Smooth muscle cell of the brain vasculature (primary cell): ENCODE measurements around the gene TMEM117.
"Not testable (repeated sequence)": the region's sequence is repeated elsewhere in the genome, so short reads cannot be mapped to it uniquely, and the experiment has no call there.

ENCODE experiments used
- DNase-seq: peaks from one replicate; pipeline ENCODE4 v3.0.0-alpha.2; 2012; ENCODE audit warnings: low read depth, low spot score

TMEM117 gene

DNA sequence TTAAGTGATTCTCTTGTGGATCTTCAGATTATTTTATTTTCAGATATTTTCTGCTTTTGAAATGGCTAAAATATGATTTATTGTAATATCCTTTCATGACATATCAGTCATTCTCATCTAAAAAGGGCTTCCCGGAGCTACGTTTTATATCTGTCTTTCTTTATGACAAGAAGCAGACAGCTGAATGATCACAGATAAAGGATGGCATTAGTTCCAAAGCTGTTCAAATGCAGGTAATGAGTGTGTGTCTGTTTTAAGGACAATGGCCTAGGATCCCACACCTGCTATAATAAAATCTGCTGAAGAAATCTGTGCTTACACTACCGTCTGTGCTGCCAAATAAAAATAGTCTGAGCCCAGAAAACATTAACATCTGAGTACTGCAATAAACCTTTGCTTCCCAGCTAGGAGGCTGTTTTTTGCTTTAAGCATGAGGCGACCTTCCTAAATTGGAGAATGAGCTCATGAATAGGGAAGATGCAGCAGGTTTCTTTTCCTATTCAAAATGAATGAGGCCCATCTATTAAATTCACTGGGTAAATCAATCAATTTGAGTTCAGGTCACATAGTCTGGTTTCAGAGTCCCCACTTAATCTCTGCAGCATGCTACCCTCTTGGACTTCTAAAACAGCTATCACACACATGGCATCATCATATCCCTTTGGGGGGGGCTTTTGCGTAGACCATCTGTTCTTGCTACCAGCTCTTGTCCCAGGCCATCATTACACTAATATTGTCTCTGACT is 541.7 kb downstream of the TMEM117 start:
- no peak for DNase-seq

DNA sequence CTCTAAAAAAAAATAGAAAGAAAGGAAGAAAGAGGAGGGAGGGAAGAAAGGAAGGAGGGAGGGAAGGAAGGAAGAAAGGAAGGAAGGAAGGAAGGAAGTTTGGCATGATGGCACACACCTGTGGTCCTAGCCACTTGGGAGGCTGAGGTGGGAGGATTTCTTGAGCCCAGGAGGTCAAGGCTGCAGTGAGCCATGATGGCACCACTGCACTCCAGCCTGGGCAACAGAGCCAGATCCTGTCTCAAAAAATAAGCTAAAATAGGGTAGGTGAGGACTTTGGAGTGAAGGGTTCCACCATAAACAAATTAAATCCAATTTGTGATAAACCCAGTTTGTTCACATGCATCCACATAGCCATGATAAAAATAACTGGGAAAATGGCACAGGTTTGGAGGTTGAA is 543.2 kb downstream of the TMEM117 start:
- not testable (repeated sequence) for DNase-seq

DNA sequence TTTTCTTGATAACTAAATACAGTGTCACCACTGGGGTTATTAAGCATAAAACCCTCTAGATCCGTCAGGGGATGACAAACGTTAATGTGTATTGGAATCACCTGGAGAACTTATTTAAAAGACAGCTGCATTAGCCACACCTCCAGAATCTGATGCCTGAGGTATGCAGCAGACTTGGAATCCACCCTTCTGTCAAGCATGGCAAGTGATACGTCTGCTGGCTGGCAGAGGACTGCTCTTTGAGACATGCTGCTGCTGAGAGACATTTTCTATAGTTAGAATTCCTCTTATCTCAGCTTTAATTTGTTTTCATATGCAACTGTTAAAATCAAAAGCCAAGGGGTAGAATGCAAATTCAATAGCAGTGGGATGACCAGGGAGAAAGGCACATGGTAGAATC is 544.0 kb downstream of the TMEM117 start:
- no peak for DNase-seq

DNA sequence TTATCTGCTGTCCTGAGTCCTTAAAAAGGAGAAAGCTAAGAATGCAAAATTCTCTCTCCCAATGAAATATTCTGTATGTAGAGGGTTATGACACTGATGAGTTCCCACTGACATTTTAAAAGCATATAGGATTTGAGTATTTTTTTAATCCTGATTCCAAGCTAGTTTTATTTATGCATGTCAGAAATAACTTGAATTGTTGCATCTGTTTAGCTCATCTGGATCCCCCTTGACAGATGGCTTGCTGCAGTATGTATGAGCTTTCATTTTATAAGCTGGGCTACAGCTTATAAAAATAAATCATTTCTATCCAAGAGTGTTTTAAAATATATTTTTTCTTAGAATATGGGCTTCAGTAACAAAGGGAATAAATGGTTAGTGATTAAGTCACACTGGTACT is 545.0 kb downstream of the TMEM117 start:
- DNase-seq = no peak

DNA sequence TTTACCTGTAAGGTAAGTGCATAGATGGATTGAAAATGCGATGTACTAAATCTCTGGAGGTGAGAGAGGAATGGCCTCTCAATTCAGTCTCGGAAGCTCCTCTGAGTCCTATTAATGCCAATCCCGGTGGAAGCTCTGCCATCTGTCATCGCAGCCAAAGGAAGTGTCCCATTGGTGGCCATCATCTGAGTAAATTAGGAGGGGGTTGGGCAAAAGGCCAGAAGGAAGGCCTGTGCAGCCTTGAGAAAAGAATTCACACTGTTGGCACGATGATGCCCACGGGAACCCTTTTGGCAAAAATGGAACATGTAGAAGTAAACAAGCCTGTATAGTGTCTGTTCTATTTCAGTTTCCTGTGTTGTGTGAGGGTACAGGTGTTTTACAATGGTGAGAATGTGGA is 545.5 kb downstream of the TMEM117 start:
- DNase-seq = no peak

DNA sequence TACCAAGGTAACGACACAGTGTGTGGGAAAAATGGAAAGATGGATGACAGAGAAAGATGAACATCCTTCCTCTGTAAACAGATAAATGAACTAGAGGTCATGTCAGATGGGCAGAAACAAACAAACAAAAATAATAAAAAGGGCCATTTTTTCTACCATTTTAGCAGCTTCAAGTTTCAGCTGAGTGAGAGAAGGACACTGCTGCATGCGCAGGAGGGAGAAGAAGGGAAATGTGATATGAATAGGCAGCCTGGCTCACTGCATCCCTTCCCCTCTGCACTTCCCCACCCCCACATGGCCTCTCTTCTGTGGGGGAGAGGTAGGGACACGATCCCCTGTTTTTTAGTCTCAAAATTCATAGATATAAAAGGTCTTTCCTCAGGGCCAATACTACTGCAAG is 548.3 kb downstream of the TMEM117 start:
- DNase-seq = no peak

DNA sequence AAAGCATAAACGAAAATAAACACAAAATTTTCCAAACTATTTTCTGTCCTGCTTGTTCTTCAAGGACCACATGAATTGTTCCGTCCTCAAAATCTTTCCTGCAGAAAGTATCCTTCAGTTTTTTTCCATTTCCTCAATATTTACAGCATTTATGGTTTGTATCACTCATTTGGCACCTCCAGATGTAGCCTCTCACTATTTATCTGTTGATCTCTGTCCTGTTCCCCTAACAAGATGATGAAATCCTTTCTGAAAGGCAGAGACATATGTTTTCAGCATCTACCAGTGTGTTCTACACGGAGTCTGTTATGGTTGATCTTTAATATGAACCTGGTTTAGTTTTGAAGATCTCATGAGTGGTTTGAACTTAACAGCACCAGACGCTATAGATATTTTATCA is 550.1 kb downstream of the TMEM117 start:
- DNase-seq = no peak

DNA sequence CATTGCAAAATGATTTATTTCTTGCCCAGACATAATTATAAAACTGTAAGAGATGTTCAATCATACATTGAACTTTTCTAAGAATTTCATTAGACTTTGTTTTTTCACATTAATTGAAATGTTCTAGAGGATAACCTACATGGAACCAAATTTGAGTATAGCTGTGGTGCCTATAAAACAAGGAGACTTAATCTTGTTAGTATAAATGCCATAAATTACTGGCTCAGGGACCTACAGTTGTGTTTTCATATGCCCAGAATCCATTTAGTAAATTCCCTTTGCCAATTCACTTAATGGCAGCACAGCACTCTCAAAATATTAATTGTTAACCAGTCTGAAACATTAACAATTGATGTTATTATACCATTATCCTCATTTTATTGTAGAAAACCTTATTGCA is 551.7 kb downstream of the TMEM117 start:
- no peak for DNase-seq

DNA sequence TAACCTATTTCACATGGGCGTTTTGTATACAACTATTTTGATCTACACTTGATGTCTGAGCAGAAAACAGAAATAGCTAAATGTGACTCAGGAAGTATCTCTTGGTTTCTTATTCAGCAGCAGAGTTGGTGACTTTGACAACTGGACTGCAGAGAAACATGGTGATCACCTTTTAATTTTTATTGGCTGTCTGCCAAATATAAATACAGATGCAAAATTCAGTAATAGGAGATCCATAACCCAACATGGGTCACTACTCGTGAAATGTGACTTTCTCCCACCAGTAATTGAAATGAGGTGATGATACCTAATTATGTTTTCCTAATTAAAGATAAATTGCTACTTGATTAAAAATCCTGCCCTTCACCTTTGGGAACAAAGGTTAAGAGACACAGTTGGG is 553.2 kb downstream of the TMEM117 start:
- DNase-seq = no peak

DNA sequence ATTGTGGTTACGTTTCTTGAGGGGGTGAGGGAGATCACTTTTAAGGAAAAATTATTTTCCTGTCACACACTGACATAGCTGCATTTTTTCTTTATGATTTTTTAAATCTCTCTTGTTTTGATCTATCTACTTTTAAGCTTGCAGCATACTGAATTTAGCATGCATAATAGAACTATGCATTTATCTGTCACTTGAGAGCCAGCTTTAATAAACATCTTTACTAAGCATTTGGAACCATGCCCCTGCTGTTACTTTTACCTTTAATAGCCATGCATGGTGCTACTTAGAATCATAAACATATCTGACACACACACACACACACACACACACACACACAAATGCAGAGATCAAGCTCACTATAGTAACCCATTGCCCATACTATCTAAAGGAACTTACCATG is 554.0 kb downstream of the TMEM117 start:
- DNase-seq = no peak

DNA sequence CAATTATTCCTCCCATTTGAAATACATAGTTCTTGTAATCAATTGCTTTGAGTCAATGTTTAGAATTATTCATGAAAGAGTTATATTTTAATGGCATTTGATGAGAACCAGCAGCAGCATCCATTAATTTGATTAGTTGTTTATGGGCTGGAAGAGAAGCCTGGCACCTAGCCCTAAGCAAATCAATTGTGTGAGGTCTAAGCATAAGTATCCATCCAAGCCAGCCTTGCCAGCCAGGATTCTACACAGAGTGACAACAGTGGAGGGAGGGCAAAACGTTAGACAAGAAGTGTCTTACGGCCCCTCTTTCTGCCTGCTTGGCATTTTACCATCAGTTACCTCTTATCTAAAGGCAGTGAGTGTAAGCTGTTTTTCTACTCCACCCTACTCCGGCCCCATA is 561.8 kb downstream of the TMEM117 start:
- DNase-seq = no peak

DNA sequence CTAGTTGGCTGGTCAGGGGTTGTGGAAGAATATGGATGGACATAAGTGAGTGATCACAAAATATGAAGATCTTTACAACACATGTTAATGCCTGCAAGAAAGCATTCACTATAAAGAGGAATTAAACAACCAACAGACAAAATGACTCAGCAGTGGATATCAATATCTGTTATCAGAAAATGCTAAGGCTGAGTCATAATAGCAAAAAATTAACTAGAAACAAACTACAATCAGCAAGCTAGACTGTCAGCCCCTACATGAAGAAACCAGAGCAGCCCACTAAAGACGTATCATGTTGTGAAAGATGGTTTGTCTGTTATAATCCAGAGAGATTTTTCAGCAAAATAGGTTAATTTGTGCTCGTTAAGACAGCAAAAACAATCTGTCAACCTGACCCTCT is 567.3 kb downstream of the TMEM117 start:
- no peak for DNase-seq

DNA sequence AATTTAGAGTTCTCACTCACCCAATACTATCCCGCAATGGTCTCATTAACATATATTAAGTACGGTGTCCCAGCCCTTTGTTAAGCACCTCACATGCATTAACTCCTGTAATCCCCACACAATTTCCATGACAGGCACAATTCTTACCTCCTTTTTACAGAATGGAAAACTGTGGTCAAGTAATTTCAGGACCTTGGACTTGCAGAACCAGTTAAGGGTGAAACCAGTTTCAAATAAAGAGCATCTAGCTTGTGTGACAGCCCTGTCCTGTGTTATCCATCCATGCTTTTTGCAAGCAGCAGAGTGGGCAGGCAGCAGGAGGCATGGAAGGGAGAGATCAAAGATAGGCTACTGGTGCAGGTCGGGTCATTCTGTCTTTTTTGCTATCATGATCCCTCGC is 569.4 kb downstream of the TMEM117 start:
- no peak for DNase-seq

DNA sequence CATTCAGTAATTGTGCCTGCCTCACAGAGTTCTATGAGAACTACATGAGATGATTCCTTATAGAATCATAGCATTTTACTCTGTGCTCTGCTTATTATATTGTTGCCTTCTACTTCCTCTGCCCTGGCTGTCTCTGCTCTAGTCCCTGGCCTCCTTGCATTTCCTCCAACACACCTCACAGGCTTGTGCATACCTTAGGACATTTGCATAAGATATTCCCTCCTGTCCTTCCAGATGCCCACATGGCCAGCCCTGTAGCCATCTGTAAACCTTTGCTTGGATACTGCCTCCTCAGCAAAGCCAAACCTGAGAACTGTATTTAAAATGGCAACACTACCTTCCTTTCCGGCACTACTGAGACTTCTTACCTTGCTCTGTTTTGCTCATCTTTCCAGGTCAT is 586.7 kb downstream of the TMEM117 start:
- no peak for DNase-seq

DNA sequence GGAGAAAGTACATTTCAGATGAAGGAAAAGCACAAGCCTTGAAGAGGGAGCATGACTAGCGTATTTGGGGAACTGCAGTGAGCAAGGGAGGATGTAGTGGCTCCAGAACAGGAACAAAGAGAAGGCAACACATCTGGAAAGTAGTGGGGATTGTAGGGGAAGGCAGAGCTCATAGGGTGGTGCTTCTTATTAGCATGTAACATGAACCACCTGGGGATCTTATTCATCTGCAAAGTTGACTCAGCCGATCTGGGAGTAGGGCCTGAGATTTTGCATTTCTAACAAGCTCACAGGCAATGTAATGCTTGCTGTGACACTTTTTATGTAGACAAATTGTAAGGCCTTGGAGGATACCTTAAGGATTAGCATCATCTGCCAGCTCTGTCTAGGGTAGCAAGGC is 592.9 kb downstream of the TMEM117 start:
- no peak for DNase-seq

DNA sequence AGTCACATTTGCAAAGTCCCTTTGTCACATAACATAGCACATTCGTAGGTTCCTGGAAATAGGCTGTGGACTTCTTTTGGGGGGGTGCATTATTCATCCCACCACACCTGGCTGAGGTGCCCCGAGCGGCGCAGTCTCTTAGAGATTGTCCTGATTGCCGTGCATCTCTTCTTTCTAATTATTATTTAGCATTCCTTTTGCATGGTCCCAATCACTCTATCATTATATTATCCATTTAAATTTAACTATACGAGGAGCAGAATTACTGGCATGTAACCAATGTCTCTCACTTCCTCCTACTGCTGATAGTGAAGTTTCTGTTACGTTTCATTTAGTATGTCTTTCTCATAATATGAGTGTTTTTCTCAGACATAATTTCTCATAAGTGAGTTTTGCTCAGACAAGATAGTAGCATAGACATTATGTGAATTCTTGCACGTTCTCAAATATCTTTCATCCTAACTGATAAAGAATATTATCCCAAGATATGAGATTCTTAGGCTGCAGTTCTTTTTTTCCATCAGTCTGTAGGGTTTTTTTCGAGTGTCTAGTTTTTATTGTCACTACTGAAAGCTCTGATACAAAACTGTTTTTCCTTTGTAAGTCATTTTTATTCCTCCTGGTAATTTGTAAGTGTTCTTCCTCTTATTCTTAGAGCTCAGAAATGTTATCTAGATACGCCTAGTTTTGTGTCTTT is 595.9 kb downstream of the TMEM117 start:
- no peak for DNase-seq

DNA sequence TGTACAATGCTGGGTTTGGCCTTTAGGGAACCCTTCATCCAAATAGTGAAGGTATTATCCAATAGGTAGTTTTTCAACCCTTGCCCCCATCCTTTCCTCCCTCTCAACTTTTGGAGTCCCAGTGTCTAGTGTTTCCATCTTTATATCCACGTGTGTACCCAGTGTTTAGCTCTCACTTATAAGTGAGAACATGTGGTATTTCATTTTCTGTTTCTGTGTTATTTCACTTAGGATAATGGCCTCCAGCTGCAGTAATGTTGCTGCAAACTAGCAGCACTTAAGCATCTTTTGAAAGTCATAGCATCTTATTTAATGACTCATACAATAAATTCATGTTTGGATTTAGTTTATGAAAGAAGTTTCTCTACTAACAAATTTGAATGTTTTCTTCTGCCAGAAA is 597.8 kb downstream of the TMEM117 start:
- no peak for DNase-seq

DNA sequence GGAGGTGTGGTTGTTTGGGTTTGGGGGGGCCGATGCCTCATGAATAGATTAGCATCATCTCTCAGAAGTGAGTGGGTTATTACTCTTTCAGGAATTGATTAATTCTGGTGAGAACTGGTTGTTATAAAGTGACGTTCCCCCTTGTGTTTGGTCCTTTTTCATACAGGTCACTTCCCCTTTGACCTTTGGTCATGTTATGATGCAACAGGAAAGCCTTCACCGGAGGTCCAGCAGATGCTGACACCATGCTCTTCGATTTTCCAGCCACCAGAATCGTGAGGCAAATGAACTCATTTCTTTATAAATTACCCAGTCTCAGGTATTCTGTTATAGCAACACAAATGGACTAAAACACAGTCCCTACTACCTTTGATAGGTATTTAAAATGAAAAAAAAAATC is 600.9 kb downstream of the TMEM117 start:
- no peak for DNase-seq
